HEK293T (cell line): ENCODE results near the gene INVS.

ENCODE experiments used
- ARNT ChIP-seq: fragments of 450-650 bp; IDR thresholded peaks from 2 replicates; pipeline ENCODE4 v1.6.1; 2017; ENCODE audit warnings: mild to moderate bottlenecking
- BHLHE40 ChIP-seq: fragments of 450-650 bp; IDR thresholded peaks from 2 replicates; pipeline ENCODE4 v1.6.1; 2016; ENCODE audit warnings: mild to moderate bottlenecking, moderate library complexity, borderline replicate concordance
- CTBP1 ChIP-seq: fragments of 450-650 bp; IDR thresholded peaks from 2 replicates; pipeline ENCODE4 v1.6.1; 2016; ENCODE audit warnings: borderline replicate concordance
- ELF4 ChIP-seq: fragments of 450-650 bp; IDR thresholded peaks from 2 replicates; pipeline ENCODE4 v1.6.1; 2017; ENCODE audit warnings: antibody characterized with exemption
- FOXK2 ChIP-seq: fragments of 450-650 bp; IDR thresholded peaks from 2 replicates; pipeline ENCODE4 v1.6.1; 2016; ENCODE audit warnings: mild to moderate bottlenecking
- FOXM1 ChIP-seq: fragments of 450-650 bp; IDR thresholded peaks from 2 replicates; pipeline ENCODE4 v1.6.1; 2017; ENCODE audit warnings: mild to moderate bottlenecking, borderline replicate concordance
- HDGF ChIP-seq: fragments of 450-650 bp; IDR thresholded peaks from 2 replicates; pipeline ENCODE4 v1.6.1; 2017; ENCODE audit warnings: antibody characterized with exemption, borderline replicate concordance
- L3MBTL2 ChIP-seq: fragments of 450-650 bp; conservative IDR thresholded peaks from 2 replicates; pipeline ENCODE4 v1.6.1; 2016; ENCODE audit warnings: mild to moderate bottlenecking
- NFRKB ChIP-seq: fragments of 450-650 bp; IDR thresholded peaks from 2 replicates; pipeline ENCODE4 v1.6.1; 2016; ENCODE audit warnings: mild to moderate bottlenecking, moderate library complexity
- SP1 ChIP-seq: fragments of 450-650 bp; IDR thresholded peaks from 2 replicates; pipeline ENCODE4 v1.6.1; 2017
- SUZ12 ChIP-seq: fragments of 450-650 bp; IDR thresholded peaks from 2 replicates; pipeline ENCODE4 v1.6.1; 2016; ENCODE audit warnings: mild to moderate bottlenecking
- TARDBP ChIP-seq: fragments of 450-650 bp; IDR thresholded peaks from 2 replicates; pipeline ENCODE4 v1.6.1; 2016
- ZNF384 ChIP-seq: fragments of 450-650 bp; IDR thresholded peaks from 2 replicates; pipeline ENCODE4 v1.6.1; 2016
- TF ChIP-seq, protein P1 (sequence below): fragments of 450-650 bp; IDR thresholded peaks from 2 replicates; pipeline ENCODE4 v1.6.1; 2016

DNA sequence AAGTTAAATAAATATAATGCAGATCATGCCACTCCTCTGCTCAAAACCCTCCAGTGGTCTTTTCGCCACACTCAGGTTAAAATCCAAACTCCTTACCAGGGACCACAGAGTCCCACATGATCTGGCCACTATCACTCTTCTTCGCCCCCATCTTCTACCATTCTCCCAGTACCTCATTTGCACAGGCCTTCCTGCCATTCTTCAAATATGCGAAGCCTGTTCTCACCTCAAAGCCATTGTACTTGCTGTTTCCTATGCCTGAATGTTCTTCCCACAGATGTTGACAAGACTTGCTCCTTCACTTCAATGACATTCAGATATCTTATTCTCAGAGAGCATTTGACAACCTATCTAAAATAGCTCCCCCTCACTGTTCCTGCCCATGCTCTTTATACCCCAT is 242.8 kb downstream of the INVS start:
- TF ChIP-seq L3MBTL2 = no peak
- TF ChIP-seq ELF4 = no peak
- TF ChIP-seq SUZ12 = no peak
- no peak for TF ChIP-seq CTBP1
- TF ChIP-seq ARNT = no peak
- no peak for TF ChIP-seq NFRKB
- TF ChIP-seq FOXK2 = no peak
- no peak for TF ChIP-seq SP1
- TF ChIP-seq HDGF = no peak
- no peak for TF ChIP-seq TARDBP
- no peak for TF ChIP-seq ZNF384
- TF ChIP-seq, protein P1, sequence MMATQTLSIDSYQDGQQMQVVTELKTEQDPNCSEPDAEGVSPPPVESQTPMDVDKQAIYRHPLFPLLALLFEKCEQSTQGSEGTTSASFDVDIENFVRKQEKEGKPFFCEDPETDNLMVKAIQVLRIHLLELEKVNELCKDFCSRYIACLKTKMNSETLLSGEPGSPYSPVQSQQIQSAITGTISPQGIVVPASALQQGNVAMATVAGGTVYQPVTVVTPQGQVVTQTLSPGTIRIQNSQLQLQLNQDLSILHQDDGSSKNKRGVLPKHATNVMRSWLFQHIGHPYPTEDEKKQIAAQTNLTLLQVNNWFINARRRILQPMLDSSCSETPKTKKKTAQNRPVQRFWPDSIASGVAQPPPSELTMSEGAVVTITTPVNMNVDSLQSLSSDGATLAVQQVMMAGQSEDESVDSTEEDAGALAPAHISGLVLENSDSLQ = no peak
- TF ChIP-seq FOXM1 = no peak
- no peak for TF ChIP-seq BHLHE40
